ENCODE measurements around the gene CTIF.
A peak's percentile ranks its signal among the peaks of the same experiment; 100 is the strongest.

CTIF gene

GRCh38 chr18:48575301-48575657 lies 36.4 kb downstream of the CTIF start:
- DNase-seq (ENCODE audit: low spot score) = no peak

DNA sequence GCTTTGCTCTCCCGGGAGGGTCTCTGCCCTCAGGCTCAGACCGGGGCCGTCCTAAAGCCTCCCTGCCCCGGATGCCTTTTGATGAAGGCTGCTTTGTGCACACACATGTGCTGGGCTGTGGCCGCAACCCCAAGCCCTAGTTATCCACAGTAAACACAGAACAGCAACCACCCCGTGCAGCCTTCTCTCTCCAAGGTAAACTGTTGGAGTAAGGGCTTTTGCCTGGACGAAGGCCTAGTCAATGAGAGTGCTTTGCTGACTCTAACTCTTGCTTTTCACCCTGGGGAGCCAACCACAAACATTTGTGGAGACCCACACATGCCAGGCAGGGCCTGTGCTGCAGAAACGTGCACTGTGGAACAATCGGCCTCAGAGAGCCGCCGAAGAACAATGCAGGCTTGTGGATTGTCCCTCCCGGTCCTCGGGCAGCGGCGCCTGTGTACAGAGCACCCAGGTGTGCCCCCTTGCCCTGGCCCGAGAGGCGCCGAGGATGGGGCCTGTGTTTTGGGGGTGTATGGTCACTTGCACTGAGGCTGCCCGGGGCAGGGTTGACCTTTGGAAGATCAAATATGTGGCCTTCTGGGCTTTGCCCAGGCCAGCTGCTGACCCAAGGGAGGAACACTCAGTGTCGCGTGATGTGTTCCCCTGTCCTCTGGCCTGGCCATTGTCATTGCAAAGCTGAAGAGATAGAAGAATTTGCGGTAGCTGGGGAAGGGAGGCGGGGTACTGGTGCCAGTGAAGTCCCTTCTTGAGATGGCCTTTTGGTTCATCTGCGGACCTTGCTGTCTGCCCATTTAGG lies 37.0 kb downstream of the CTIF start:
- no peak for DNase-seq (ENCODE audit: low spot score)

GRCh38 chr18:48576457-48576771 lies 37.6 kb downstream of the CTIF start:
- no peak for DNase-seq (ENCODE audit: low spot score)

DNA sequence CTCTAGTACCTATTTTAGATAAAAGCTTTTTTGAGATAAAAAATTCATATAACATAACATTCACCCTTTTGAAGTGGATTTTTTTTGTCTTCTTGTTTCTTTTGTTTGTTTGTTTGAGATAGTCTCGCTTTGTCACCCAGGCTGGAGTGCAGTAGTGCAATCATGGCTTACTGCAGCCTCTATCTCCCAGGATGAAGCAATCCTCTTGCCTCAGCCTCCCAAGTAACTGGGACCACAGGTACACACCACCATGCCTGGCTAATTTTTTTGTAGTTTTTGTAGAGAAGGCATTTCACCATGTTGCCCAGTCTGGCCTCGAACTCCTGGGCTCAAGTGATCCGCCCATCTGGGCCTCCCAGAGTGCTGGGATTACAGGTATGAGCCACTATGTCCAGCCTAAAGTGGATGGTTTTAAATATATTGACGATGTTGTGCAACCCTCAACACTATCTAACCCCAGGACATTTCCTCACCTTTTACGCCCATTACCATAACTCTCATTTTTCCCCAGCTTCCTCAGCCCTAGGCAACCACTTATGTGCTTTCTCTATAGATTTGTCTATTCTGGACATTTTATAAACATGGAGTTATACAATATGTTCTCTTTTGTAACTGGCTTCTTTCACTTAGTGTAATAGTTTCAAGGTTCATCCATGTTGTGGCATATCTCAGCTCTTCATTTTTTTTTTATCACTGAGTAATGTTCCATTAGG lies 38.8 kb downstream of the CTIF start:
- no peak for DNase-seq (ENCODE audit: low spot score)

DNA sequence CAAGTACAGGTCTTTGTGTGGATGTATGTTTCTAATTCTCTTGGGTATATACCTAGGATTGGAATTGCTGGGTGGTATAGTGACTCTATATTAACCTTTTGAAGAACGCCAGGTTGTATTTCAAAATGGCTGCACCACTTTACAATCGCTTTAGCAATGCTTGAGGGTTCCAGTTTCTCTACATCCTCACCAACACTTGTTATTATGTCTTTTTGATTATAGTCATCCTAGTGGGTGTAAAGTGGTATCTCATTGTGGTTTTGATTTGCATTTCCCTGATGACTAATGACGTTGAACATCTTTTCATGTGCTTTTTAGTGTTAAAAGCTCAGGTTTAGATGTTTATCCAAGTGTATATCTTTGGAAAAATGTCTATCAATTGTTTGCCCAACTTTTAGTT lies 39.5 kb downstream of the CTIF start:
- no peak for DNase-seq (ENCODE audit: low spot score)

DNA sequence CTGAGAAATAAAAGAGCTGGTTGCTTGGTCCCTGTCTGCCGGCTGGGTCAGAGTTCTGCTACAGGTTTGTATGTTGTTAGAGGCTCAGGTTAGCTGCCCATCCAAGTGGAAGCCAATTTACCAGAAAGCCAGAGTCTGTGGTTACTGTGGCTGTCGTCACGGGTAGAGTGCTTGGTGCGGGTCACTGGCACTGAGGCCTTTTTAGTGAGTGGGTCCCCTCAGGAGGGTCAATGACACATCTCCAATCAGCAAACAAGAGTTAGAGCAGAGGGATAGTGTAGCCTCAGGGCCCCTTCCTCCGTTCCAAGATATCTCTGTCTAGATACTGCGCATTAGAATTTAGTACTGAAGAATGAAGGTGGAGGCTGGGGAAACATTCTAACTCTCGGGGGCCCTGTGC lies 41.2 kb downstream of the CTIF start:
- no peak for DNase-seq (ENCODE audit: low spot score)

- DNase-seq (ENCODE audit: low spot score) = peak; percentile 20
Measured at GRCh38 chr18:48580782-48581181, 42.0 kb downstream of the CTIF start.

GRCh38 chr18:48581206-48581605 lies 42.4 kb downstream of the CTIF start:
- no peak for DNase-seq (ENCODE audit: low spot score)

DNA sequence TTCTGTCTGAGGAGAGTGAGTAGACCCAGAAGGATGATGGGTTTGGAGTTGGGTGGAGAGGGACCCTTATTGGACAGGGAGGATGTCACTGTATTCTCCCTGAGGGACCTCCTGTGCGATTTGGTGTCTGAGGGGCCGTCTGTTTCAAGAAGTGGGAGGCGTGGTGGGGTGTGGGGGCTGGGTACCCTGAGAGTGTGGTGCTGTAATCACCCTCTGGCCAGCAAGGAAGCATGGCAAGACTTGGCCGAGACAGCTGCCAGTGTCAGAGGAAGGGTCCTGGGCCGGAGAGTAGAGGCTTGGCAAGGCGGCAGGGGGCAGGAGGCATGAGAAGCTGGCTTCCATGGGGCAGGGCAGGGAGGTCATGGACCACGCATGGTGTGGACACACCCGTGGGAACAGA lies 43.1 kb downstream of the CTIF start:
- DNase-seq (ENCODE audit: low spot score) = no peak

DNA sequence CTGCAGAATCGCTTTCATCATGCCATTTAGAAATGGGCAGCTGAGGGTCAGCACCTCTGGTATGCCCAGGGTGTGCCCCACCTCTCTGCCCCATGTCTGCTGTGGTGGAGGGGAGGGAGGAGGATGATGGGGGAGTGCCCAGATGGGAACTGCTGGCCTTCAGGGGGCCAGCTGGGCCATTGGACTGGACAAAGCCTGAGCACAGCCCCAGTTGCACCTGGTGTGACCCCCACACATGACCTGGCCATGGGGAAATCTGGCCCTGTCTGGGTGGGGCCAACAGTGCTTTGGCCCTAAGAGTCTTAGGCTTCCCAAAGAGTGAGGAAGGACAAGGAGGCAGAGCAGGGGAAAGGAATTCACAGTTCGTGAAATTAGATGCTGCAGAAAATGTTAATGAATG lies 44.1 kb downstream of the CTIF start:
- no peak for DNase-seq (ENCODE audit: low spot score)

GRCh38 chr18:48583573-48583972 lies 44.7 kb downstream of the CTIF start:
- DNase-seq (ENCODE audit: low spot score) = no peak

DNA sequence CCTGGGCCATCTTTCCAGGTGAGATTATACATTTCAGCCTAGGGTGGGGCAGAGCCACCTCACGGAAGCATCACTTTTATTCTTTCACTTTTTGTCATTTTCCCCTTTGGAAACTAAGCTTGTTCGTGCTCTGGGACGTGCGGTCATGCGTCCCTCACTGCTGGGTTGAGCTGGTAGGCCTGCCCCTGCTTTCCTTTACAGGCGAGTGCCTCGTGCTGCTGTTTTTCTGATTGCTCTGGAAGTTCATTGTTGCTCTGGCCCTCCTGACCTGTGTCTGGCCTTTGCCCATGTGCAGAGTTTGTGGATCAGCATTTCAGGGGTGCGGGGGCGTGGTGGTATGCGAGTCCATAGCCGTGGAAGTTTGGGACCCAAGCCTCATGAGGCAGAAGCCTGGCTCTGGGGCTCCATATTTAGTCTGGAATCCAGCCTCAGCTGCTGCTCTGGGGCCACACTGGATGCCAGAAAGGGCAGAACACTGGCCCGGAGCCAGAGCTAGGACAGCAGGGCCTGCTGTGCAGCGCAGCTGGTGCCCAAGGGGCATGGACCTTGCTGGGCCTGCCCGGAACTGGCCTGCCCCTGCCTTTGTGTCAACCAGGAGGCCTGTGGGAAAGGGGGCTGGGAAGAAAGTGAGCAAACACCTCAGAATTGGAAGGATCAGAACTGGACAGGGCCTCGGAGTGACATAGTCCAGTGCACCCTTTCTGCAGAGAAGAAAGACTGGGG lies 51.1 kb downstream of the CTIF start:
- no peak for DNase-seq (ENCODE audit: low spot score)

DNA sequence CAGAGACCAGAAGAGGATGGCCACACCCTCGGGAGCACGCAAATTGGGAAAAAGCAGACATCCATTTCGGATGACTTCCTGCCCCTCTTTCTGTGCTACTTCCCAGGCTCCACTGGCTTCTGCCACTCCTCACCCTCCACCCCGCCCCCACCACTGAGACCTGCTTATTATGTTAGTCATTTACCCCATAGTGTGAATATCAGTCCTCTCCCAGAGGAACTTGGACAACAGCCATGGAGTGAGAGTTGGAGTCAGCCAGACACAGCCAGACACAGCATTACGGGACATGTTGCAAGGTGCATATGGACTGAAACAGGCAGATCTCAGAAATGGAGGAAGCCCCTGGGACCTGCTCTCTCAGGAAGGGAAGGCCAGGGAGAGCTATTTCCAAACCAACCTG lies 51.8 kb downstream of the CTIF start:
- peak; percentile 93 for DNase-seq (ENCODE audit: low spot score)

- no peak for DNase-seq (ENCODE audit: low spot score)
Measured at GRCh38 chr18:48592540-48593171, 53.8 kb downstream of the CTIF start.

GRCh38 chr18:48594471-48595094 lies 55.8 kb downstream of the CTIF start:
- DNase-seq (ENCODE audit: low spot score) = no peak

- no peak for DNase-seq (ENCODE audit: low spot score)
Measured at GRCh38 chr18:48595703-48596218, 56.9 kb downstream of the CTIF start.

DNA sequence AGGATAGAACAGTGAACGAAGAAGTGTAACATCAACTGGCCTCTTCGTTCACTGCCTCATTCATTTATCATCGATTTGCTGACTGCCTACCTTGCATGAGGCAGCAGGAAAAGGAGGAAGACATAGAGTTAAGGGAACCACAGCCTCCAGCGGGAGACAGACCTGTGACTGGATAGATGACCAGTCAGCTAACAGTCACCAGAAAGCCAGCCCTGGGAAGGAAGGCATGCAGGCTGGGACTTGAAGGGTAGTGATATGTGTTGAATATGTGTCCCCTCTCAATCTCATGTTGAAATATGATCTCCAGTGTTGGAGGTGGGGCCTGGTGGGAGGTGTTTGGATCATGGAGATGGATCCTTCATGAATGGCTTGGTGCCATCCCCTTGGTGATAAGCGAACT lies 58.3 kb downstream of the CTIF start:
- DNase-seq (ENCODE audit: low spot score) = no peak

GRCh38 chr18:48597671-48598070 lies 58.8 kb downstream of the CTIF start:
- DNase-seq (ENCODE audit: low spot score) = no peak

- no peak for DNase-seq (ENCODE audit: low spot score)
Measured at GRCh38 chr18:48599391-48599790, 60.6 kb downstream of the CTIF start.

- DNase-seq (ENCODE audit: low spot score) = no peak
Measured at GRCh38 chr18:48600046-48600445, 61.2 kb downstream of the CTIF start.

DNA sequence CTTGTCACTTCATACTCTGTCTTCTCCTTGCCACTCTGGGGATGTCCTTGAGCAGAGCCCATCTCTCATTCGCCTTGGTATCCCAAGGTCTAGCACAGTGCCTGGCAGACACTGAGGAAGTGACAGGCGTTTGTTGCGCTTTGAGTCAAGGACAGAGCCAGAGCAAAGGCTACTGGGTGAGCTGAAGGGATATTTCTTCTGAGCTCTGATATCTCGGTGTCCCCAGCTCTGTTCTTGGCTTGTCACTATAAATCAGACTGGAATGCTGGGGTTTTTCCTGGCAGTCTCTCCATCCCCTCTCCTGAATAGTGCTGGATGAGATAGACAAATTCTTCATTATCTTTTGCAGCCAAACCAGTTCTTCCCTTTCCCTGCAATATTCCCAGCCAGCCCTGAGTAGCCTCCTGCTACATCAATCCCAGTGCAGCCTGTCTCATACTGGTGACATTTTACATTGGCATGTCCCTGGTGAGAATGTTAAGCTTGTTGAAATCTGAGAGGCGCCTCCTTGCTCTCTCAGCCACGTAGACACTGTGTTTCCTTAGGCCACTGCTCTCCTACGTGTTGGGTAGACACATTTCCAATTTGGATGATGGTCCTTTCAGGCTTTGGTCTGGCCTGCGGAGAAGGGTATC lies 61.7 kb downstream of the CTIF start:
- peak; percentile 44 for DNase-seq (ENCODE audit: low spot score)

- DNase-seq (ENCODE audit: low spot score) = no peak
Measured at GRCh38 chr18:48601343-48601742, 62.5 kb downstream of the CTIF start.

Data from AG08395 (cell line).